ENCODE results near the gene NAPA.

NAPA gene

DNA sequence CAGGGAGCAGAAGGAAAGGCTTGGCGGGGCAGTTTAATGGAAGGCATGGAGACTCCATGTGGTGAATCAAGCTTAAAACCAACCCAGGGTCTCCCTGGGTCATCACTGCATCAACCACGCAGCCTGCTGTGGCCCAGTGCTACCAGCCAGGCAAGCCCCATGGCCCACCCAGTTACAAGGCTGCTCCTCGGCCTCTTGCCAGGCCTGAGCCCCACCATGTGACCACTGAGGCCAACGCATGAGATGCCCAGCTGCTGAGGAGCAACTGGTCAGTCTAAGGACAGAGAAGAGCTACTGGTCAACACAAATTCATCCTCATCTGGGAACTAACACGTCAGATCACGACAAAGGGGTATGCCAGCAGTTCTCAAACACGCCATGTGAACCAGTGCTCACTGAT lies 15.5 kb downstream of the NAPA start:
- no peaks in the 10 kb centered on the region for H3K79me2 ChIP-seq (ENCODE audit: insufficient read depth, low read length)
- no peaks in the 10 kb centered on the region for H3K9me3 ChIP-seq (ENCODE audit: low read length)
- no peak overlapping the region for H3K4me2 ChIP-seq (ENCODE audit: low read length)
- no peak overlapping the region for H3K4me3 ChIP-seq (ENCODE audit: low read depth, low read length, poor library complexity, severe bottlenecking)
- no peaks in the 10 kb centered on the region for H3K27me3 ChIP-seq (ENCODE audit: insufficient read depth, low read length)
- peaks cover 42% of the 10 kb centered on the region; the same call in 1 of the 2 replicates for H3K36me3 ChIP-seq (ENCODE audit: insufficient read depth, low read length)
- H3K27ac ChIP-seq (ENCODE audit: low read depth, low read length, poor library complexity, severe bottlenecking), result no peak overlapping the region
- H4K20me1 ChIP-seq (ENCODE audit: insufficient read depth, low read length), result no peaks in the 10 kb centered on the region
- H2AFZ ChIP-seq (ENCODE audit: low read length), result no peak overlapping the region
- H3K4me1 ChIP-seq (ENCODE audit: insufficient read depth, low read length, severe bottlenecking), result no peaks in the 10 kb centered on the region
- H3K9me2 ChIP-seq (ENCODE audit: low read depth, low read length), result no peaks in the 10 kb centered on the region
- H3K9ac ChIP-seq (ENCODE audit: low read length), result no peak overlapping the region
- H3F3A ChIP-seq (ENCODE audit: insufficient read depth, low read length), result no peaks in the 10 kb centered on the region
- TF ChIP-seq EZH2 (IDR thresholded peaks at IDR 0.05; ENCODE audit: borderline replicate concordance, low read length), result no peak
- TF ChIP-seq, protein P1, sequence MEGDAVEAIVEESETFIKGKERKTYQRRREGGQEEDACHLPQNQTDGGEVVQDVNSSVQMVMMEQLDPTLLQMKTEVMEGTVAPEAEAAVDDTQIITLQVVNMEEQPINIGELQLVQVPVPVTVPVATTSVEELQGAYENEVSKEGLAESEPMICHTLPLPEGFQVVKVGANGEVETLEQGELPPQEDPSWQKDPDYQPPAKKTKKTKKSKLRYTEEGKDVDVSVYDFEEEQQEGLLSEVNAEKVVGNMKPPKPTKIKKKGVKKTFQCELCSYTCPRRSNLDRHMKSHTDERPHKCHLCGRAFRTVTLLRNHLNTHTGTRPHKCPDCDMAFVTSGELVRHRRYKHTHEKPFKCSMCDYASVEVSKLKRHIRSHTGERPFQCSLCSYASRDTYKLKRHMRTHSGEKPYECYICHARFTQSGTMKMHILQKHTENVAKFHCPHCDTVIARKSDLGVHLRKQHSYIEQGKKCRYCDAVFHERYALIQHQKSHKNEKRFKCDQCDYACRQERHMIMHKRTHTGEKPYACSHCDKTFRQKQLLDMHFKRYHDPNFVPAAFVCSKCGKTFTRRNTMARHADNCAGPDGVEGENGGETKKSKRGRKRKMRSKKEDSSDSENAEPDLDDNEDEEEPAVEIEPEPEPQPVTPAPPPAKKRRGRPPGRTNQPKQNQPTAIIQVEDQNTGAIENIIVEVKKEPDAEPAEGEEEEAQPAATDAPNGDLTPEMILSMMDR (IDR thresholded peaks at IDR 0.05; ENCODE audit: low read length), result no peak

DNA sequence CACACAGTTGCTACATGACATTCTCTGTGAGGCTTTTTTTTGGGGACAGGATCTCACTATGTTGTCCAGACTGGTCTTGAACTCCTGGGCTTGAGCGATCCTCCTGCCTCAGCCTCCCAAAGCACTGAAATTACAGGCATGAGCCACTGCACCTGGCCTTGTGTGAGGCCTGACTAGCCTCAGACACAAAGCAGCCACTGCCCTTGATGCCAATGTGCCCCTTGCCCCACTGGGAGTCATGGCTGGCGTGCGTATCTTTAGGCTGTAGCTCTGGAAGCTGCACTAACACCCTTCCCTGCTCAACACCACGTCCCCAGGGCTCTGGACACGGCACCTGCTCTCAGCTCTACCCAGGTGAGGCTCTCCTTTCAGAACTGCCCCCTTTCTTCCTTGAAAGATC lies 16.3 kb downstream of the NAPA start:
- H3F3A ChIP-seq (ENCODE audit: insufficient read depth, low read length), result no peaks in the 10 kb centered on the region

DNA sequence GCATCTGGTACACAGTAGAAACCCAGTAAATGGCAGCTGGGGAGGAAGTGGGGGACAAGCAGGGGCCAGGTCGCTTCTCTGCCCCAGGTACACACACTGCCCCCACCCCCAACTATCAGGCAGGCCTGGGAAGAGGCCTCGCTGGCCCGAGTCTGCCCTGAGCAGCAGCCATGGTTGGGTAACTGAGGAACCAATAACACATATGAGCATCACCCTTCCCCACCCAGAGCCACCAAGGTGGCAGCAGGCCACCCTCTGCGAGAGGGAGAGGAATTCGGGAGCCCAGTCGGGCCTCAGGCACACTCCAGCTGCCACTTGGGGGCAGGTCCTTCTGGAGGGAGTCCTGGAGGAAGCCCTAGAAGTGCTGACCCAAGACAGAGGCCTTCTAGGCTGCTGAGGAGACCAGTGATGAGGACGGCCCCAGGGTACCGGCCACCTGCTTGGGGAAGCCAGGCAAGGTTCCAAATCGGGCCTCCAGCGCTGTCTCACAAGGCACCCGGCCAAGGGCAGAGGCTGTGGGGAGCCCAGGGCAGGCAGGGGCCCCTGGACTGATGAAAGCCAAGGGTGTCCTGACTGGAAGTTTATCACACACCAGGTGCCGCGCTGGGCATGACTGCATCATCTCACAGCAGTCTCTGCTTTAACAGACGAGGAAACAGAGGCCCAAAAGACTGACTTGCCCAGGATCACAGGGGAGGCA lies 16.9 kb downstream of the NAPA start:
- no peaks in the 10 kb centered on the region for H3F3A ChIP-seq (ENCODE audit: insufficient read depth, low read length)

More for the DNA sequence above, 16.3 kb downstream of the NAPA start:
- no peak for TF ChIP-seq EZH2 (IDR thresholded peaks at IDR 0.05; ENCODE audit: borderline replicate concordance, low read length)
- TF ChIP-seq, protein P1 (IDR thresholded peaks at IDR 0.05; ENCODE audit: low read length), result no peak
- Histone ChIP-seq H3K9me2 (ENCODE audit: low read depth, low read length) (no peaks in the 10 kb centered on the region), H3K36me3 (ENCODE audit: insufficient read depth, low read length) (peaks cover 36% of the 10 kb centered on the region; the same call in 1 of the 2 replicates), H3K27ac (ENCODE audit: low read depth, low read length, poor library complexity, severe bottlenecking) (no peak overlapping the region), H3K27me3 (ENCODE audit: insufficient read depth, low read length) (no peaks in the 10 kb centered on the region), H3K9me3 (ENCODE audit: low read length) (no peaks in the 10 kb centered on the region), H3K79me2 (ENCODE audit: insufficient read depth, low read length) (no peaks in the 10 kb centered on the region), H3K9ac (ENCODE audit: low read length) (no peak overlapping the region), H3K4me1 (ENCODE audit: insufficient read depth, low read length, severe bottlenecking) (no peaks in the 10 kb centered on the region), H2AFZ (ENCODE audit: low read length) (no peak overlapping the region), H3K4me2 (ENCODE audit: low read length) (no peak overlapping the region), H3K4me3 (ENCODE audit: low read depth, low read length, poor library complexity, severe bottlenecking) (no peak overlapping the region), H4K20me1 (ENCODE audit: insufficient read depth, low read length) (no peaks in the 10 kb centered on the region)

More for the DNA sequence above, 16.9 kb downstream of the NAPA start:
- no peaks in the 10 kb centered on the region for H3K9me3 ChIP-seq (ENCODE audit: low read length)
- H4K20me1 ChIP-seq (ENCODE audit: insufficient read depth, low read length), result no peaks in the 10 kb centered on the region
- H3K4me1 ChIP-seq (ENCODE audit: insufficient read depth, low read length, severe bottlenecking), result no peaks in the 10 kb centered on the region
- no peaks in the 10 kb centered on the region for H3K9me2 ChIP-seq (ENCODE audit: low read depth, low read length)
- no peak overlapping the region for H3K4me3 ChIP-seq (ENCODE audit: low read depth, low read length, poor library complexity, severe bottlenecking)
- peaks cover 30% of the 10 kb centered on the region; the same call in 1 of the 2 replicates for H3K36me3 ChIP-seq (ENCODE audit: insufficient read depth, low read length)
- H3K9ac ChIP-seq (ENCODE audit: low read length), result no peak overlapping the region
- no peaks in the 10 kb centered on the region for H3K27me3 ChIP-seq (ENCODE audit: insufficient read depth, low read length)
- H3K79me2 ChIP-seq (ENCODE audit: insufficient read depth, low read length), result no peaks in the 10 kb centered on the region
- no peak overlapping the region for H2AFZ ChIP-seq (ENCODE audit: low read length)
- no peak overlapping the region for H3K27ac ChIP-seq (ENCODE audit: low read depth, low read length, poor library complexity, severe bottlenecking)
- TF ChIP-seq, protein P1 (IDR thresholded peaks at IDR 0.05; ENCODE audit: low read length), result no peak
- no peak for TF ChIP-seq EZH2 (IDR thresholded peaks at IDR 0.05; ENCODE audit: borderline replicate concordance, low read length)
- H3K4me2 ChIP-seq (ENCODE audit: low read length), result no peak overlapping the region
